Peyer's patch (tissue), 4 donors: ENCODE measurements around the gene XG.
"Not testable (repeated sequence)": the region's sequence is repeated elsewhere in the genome, so short reads cannot be mapped to it uniquely, and the experiment has no call there.

Source experiments
- POLR2A ChIP-seq, 2 donors: fragments of 450-650 bp; IDR thresholded peaks; one replicate each; pipeline ENCODE4 v1.5.1; 2017; ENCODE audit warnings: antibody characterized with exemption in 2 of 2, mild to moderate bottlenecking in 2 of 2, moderate library complexity in 2 of 2
- TF ChIP-seq, protein P1 (sequence below), 6 experiments: fragments of 450-650 bp in 4 of 6; fragments of 200-600 bp in 2 of 6; sonication (generic) in 1 of 6; IDR thresholded peaks; one replicate each; pipeline ENCODE4 v1.5.1; 2017 to 2019; ENCODE audit warnings: antibody characterized with exemption in 6 of 6, mild to moderate bottlenecking in 3 of 6, moderate library complexity in 1 of 6

DNA sequence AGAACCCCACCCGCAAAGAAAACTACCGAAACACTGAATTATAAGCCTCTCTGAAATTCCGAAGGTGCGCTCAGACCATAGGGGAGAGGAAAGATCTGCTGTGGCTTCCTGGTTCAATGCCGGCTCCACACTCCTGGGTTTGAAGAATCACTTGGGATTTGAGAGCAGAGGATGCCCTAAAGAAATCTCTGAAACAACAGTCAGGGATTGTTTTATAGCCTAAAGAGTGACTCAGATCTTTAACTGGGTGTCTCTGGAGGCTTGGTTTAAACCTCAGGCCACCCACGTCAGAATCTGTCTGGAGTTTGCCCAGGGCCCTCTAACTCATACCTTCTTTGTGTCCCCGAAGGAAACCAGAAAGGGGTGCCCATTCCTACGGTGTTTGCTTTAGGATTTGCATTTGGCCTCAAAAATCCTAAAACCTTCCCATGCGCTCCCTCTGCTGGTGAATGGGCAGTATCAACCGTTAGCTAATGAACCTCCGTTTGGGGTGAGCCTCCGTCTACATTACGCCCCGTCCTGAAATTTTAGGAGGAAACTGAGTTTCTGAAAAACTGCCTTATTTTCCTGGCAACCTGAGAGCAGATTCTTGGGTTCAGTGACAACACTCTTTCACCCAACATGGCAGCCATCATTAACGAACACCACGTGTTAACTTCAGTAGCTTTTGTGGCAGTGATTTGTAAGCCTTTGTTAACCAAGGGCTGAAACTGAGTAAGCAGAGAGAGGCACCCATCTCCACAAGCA is 60.5 kb downstream of the XG start:
- TF ChIP-seq, protein P1, sequence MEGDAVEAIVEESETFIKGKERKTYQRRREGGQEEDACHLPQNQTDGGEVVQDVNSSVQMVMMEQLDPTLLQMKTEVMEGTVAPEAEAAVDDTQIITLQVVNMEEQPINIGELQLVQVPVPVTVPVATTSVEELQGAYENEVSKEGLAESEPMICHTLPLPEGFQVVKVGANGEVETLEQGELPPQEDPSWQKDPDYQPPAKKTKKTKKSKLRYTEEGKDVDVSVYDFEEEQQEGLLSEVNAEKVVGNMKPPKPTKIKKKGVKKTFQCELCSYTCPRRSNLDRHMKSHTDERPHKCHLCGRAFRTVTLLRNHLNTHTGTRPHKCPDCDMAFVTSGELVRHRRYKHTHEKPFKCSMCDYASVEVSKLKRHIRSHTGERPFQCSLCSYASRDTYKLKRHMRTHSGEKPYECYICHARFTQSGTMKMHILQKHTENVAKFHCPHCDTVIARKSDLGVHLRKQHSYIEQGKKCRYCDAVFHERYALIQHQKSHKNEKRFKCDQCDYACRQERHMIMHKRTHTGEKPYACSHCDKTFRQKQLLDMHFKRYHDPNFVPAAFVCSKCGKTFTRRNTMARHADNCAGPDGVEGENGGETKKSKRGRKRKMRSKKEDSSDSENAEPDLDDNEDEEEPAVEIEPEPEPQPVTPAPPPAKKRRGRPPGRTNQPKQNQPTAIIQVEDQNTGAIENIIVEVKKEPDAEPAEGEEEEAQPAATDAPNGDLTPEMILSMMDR (IDR thresholded peaks at IDR 0.05), result peak; percentile 36 to 69 (median 59)
- TF ChIP-seq POLR2A (IDR thresholded peaks at IDR 0.05), result not testable (repeated sequence)
